Right atrium auricular region (tissue), 2 donors: Measurements from ENCODE around the gene OSBPL3. TPM values are rescaled to one million over a fixed set of nuclear protein-coding genes. Genes with fewer than 3 reads are reported as not detected.

Source experiments
- DNase-seq: peaks from one replicate; pipeline ENCODE4 v3.0.0-alpha.2; 2019; ENCODE audit warnings: low spot score
- H3K27ac ChIP-seq, 2 donors: fragments of 200-600 bp; sonication (generic); 1 replicate in 1 of 2; 2 replicates in 1 of 2; pipeline ENCODE4 v1.5.1; 2016 to 2019
- H3K27me3 ChIP-seq, 2 donors: fragments of 200-600 bp; sonication (generic); one replicate each; pipeline versions ENCODE4 v1.5.1 to v1.6.0; 2017 to 2019
- H3K36me3 ChIP-seq: fragments of 200-600 bp; sonication (generic); one replicate; pipeline ENCODE4 v1.5.1; 2016
- H3K4me1 ChIP-seq, 2 donors: fragments of 200-600 bp; sonication (generic); one replicate each; pipeline versions ENCODE4 v1.5.1 to v1.6.0; 2017 to 2019
- H3K4me3 ChIP-seq, 2 donors: fragments of 200-600 bp; sonication (generic); 1 replicate in 1 of 2; 2 replicates in 1 of 2; pipeline ENCODE4 v1.5.1; 2017 to 2019; ENCODE audit warnings: mild to moderate bottlenecking in 1 of 2, moderate library complexity in 1 of 2
- H3K9me3 ChIP-seq, 2 donors: fragments of 200-600 bp; sonication (generic); one replicate each; pipeline ENCODE4 v1.5.1; 2019
- CTCF ChIP-seq, 2 donors: fragments of 200-600 bp; sonication (generic); IDR thresholded peaks; one replicate each; pipeline ENCODE4 v1.5.1; 2019; ENCODE audit warnings: antibody characterized with exemption in 2 of 2
- total RNA-seq, 2 donors: library from RNA; depleted of rRNA; stranded (reverse); fragments of >200 nt; gene quantifications; one replicate each; pipeline ENCODE4 v1.1.0, GENCODE V29; 2016

Gene OSBPL3
- total RNA-seq, 2 donors from 2014 or later = 4.8 to 6.7 TPM

- no peak for DNase-seq
- no peaks in the 10 kb centered on the region for H3K9me3 ChIP-seq
- no peak overlapping the region for H3K4me3 ChIP-seq
- H3K4me1 ChIP-seq = peaks cover 0 to 10% of the 10 kb centered on the region in 2 donors
- H3K27me3 ChIP-seq = no peaks in the 10 kb centered on the region
- TF ChIP-seq CTCF (IDR thresholded peaks at IDR 0.05) = no peak
- H3K36me3 ChIP-seq = no peaks in the 10 kb centered on the region
- no peak overlapping the region for H3K27ac ChIP-seq
Observed at GRCh38 chr7:24972166-24972477, 7.9 kb downstream of the OSBPL3 start.

- Histone ChIP-seq H3K27me3 (no peaks in the 10 kb centered on the region), H3K36me3 (no peaks in the 10 kb centered on the region), H3K4me3 (no peak overlapping the region), H3K4me1 (peaks cover 0 to 10% of the 10 kb centered on the region in 2 donors), H3K27ac (no peak overlapping the region), H3K9me3 (no peaks in the 10 kb centered on the region)
- no peak for DNase-seq
- TF ChIP-seq CTCF (IDR thresholded peaks at IDR 0.05) = no peak
Observed at GRCh38 chr7:24971333-24972165, 8.4 kb downstream of the OSBPL3 start.

DNA sequence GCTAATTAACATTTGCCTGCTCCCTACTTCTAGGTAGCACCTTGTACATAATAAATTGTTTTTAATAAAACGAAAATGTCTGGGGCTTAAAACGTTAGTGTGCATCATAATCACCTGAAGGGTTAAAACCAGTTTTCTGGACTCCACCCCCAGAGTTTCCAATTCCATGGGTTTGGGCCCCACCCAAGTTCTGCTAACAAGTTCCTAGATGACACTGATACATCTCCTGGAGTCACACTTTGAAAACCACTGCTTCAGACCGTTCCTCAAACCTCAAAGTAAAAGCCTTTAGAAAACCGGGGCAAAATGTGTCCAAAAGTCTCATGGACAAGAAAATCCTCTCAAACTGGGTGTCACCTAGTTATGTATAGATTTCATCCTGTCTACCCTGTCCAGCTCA is 9.3 kb downstream of the OSBPL3 start:
- no peaks in the 10 kb centered on the region for H3K36me3 ChIP-seq
- no peaks in the 10 kb centered on the region for H3K9me3 ChIP-seq
- H3K4me3 ChIP-seq = no peak overlapping the region
- TF ChIP-seq CTCF (IDR thresholded peaks at IDR 0.05) = no peak
- peaks cover 0 to 10% of the 10 kb centered on the region in 2 donors for H3K4me1 ChIP-seq
- H3K27me3 ChIP-seq = no peaks in the 10 kb centered on the region
- no peak overlapping the region for H3K27ac ChIP-seq
- DNase-seq = no peak

- no peak for TF ChIP-seq CTCF (IDR thresholded peaks at IDR 0.05)
- Histone ChIP-seq H3K4me3 (no peak overlapping the region), H3K9me3 (no peaks in the 10 kb centered on the region), H3K36me3 (no peaks in the 10 kb centered on the region), H3K4me1 (peaks cover 0 to 10% of the 10 kb centered on the region in 2 donors), H3K27ac (no peak overlapping the region), H3K27me3 (no peaks in the 10 kb centered on the region)
- no peak for DNase-seq
Observed at GRCh38 chr7:24968165-24968564, 11.8 kb downstream of the OSBPL3 start.

- TF ChIP-seq CTCF (IDR thresholded peaks at IDR 0.05) = no peak
- H3K36me3 ChIP-seq = no peaks in the 10 kb centered on the region
Observed at GRCh38 chr7:24967696-24968095, 12.3 kb downstream of the OSBPL3 start.

GRCh38 chr7:24966802-24967201 is 13.2 kb downstream of the OSBPL3 start:
- Histone ChIP-seq H3K36me3 (no peaks in the 10 kb centered on the region), H3K4me3 (no peak overlapping the region), H3K9me3 (no peaks in the 10 kb centered on the region), H3K4me1 (peaks cover 0 to 7% of the 10 kb centered on the region in 2 donors), H3K27ac (no peak overlapping the region), H3K27me3 (no peaks in the 10 kb centered on the region)
- DNase-seq = no peak
- TF ChIP-seq CTCF (IDR thresholded peaks at IDR 0.05) = no peak

More at GRCh38 chr7:24967696-24968095, 12.3 kb downstream of the OSBPL3 start:
- H3K9me3 ChIP-seq = no peaks in the 10 kb centered on the region
- H3K27me3 ChIP-seq = no peaks in the 10 kb centered on the region
- no peak overlapping the region for H3K4me3 ChIP-seq
- no peak for DNase-seq
- H3K4me1 ChIP-seq = peaks cover 0 to 10% of the 10 kb centered on the region in 2 donors
- no peak overlapping the region for H3K27ac ChIP-seq
